ENCODE measurements around the gene CDH16.
"Not testable (repeated sequence)": the region's sequence is repeated elsewhere in the genome, so short reads cannot be mapped to it uniquely, and the experiment has no call there.

Gene CDH16

GRCh38 chr16:66948134-66948836 lies 29.6 kb upstream of the CDH16 start:
- no peak for DNase-seq (ENCODE audit: extremely low read depth in 1 of 2, low read depth in 1 of 2)

- DNase-seq (ENCODE audit: extremely low read depth in 1 of 2, low read depth in 1 of 2) = peak; percentile 50 to 64
These were observed 28.8 kb upstream of the CDH16 start for GRCh38 chr16:66947302-66948065.

GRCh38 chr16:66946974-66947301 lies 28.3 kb upstream of the CDH16 start:
- no peak for DNase-seq (ENCODE audit: extremely low read depth in 1 of 2, low read depth in 1 of 2)

- DNase-seq (ENCODE audit: extremely low read depth in 1 of 2, low read depth in 1 of 2) = no peak
These were observed 27.9 kb upstream of the CDH16 start for GRCh38 chr16:66946541-66946940.

- DNase-seq (ENCODE audit: extremely low read depth in 1 of 2, low read depth in 1 of 2) = no peak
These were observed 27.3 kb upstream of the CDH16 start for GRCh38 chr16:66945939-66946338.

- DNase-seq (ENCODE audit: extremely low read depth in 1 of 2, low read depth in 1 of 2) = not testable (repeated sequence)
These were observed 26.3 kb upstream of the CDH16 start for GRCh38 chr16:66944971-66945370.

GRCh38 chr16:66944054-66944441 lies 25.4 kb upstream of the CDH16 start:
- no peak for DNase-seq (ENCODE audit: extremely low read depth in 1 of 2, low read depth in 1 of 2)

GRCh38 chr16:66943426-66944053 lies 24.9 kb upstream of the CDH16 start:
- DNase-seq (ENCODE audit: extremely low read depth in 1 of 2, low read depth in 1 of 2) = no peak

GRCh38 chr16:66942981-66943380 lies 24.3 kb upstream of the CDH16 start:
- DNase-seq (ENCODE audit: extremely low read depth in 1 of 2, low read depth in 1 of 2) = no peak

- no peak for DNase-seq (ENCODE audit: extremely low read depth in 1 of 2, low read depth in 1 of 2)
These were observed 21.6 kb upstream of the CDH16 start for GRCh38 chr16:66940236-66940635.

GRCh38 chr16:66939366-66939765 lies 20.7 kb upstream of the CDH16 start:
- DNase-seq (ENCODE audit: extremely low read depth in 1 of 2, low read depth in 1 of 2) = no peak

- DNase-seq (ENCODE audit: extremely low read depth in 1 of 2, low read depth in 1 of 2) = no peak
These were observed 19.1 kb upstream of the CDH16 start for GRCh38 chr16:66937725-66938337.

- no peak for DNase-seq (ENCODE audit: extremely low read depth in 1 of 2, low read depth in 1 of 2)
These were observed 18.3 kb upstream of the CDH16 start for GRCh38 chr16:66936889-66937554.

- DNase-seq (ENCODE audit: extremely low read depth in 1 of 2, low read depth in 1 of 2) = no peak
These were observed 17.8 kb upstream of the CDH16 start for GRCh38 chr16:66936462-66936861.

- no peak for DNase-seq (ENCODE audit: extremely low read depth in 1 of 2, low read depth in 1 of 2)
These were observed 16.8 kb upstream of the CDH16 start, which contains the start of gene CES2 for GRCh38 chr16:66935314-66936011. Gene CES2 (plus strand): TSS chr16:66935516. CDS start chr16:66935636, 120 bp downstream.

GRCh38 chr16:66934839-66935313 lies 16.2 kb upstream of the CDH16 start:
- DNase-seq (ENCODE audit: extremely low read depth in 1 of 2, low read depth in 1 of 2) = not testable (repeated sequence)

GRCh38 chr16:66934138-66934838 lies 15.6 kb upstream of the CDH16 start, which contains the start of gene CIAO2B:
Gene CIAO2B (minus strand): TSS chr16:66934402. CDS start chr16:66934364, 38 bp downstream.
- peak; percentile 79 to 82 for DNase-seq (ENCODE audit: extremely low read depth in 1 of 2, low read depth in 1 of 2)

- DNase-seq (ENCODE audit: extremely low read depth in 1 of 2, low read depth in 1 of 2) = peak in 1 of 2 donors; percentile 49
These were observed 15.1 kb upstream of the CDH16 start for GRCh38 chr16:66933776-66934137.

GRCh38 chr16:66932076-66932475 lies 13.4 kb upstream of the CDH16 start:
- no peak for DNase-seq (ENCODE audit: extremely low read depth in 1 of 2, low read depth in 1 of 2)

Measured in stimulated activated CD8-positive, alpha-beta memory T cell treated with anti-CD3 and anti-CD28 coated beads, Interleukin-7, amount 100 ng/mL, for 48 hours (primary cell).